Fibroblast of skin of back (primary cell): ENCODE results near the gene CDK18.
A peak's percentile ranks its signal among the peaks of the same experiment; 100 is the strongest.

Experiments used
- DNase-seq: peaks from one replicate; pipeline ENCODE4 v3.0.0-alpha.2; 2013

The CDK18 gene

GRCh38 chr1:205524794-205525101, 20.3 kb downstream of the CDK18 start:
- DNase-seq = no peak

GRCh38 chr1:205525495-205526285, 21.2 kb downstream of the CDK18 start:
- no peak for DNase-seq

GRCh38 chr1:205526431-205526830, 22.0 kb downstream of the CDK18 start:
- DNase-seq = no peak

- DNase-seq = no peak
These were observed 23.5 kb downstream of the CDK18 start for GRCh38 chr1:205527931-205528330.

- no peak for DNase-seq
These were observed 24.0 kb downstream of the CDK18 start for GRCh38 chr1:205528446-205528886.

GRCh38 chr1:205528887-205529825, 24.7 kb downstream of the CDK18 start:
- peak; percentile 64 for DNase-seq

GRCh38 chr1:205530116-205530515, 25.6 kb downstream of the CDK18 start:
- peak; percentile 24 for DNase-seq

GRCh38 chr1:205531191-205532025, 26.9 kb downstream of the CDK18 start:
- no peak for DNase-seq

GRCh38 chr1:205532026-205532898, 27.8 kb downstream of the CDK18 start:
- DNase-seq = no peak

- DNase-seq = no peak
These were observed 28.7 kb downstream of the CDK18 start for GRCh38 chr1:205532996-205533735.

GRCh38 chr1:205533748-205534443, 29.4 kb downstream of the CDK18 start:
- no peak for DNase-seq

GRCh38 chr1:205534444-205534985, 30.0 kb downstream of the CDK18 start:
- no peak for DNase-seq

- no peak for DNase-seq
These were observed 30.6 kb downstream of the CDK18 start for GRCh38 chr1:205535096-205535495.

- DNase-seq = no peak
These were observed 31.6 kb downstream of the CDK18 start for GRCh38 chr1:205535866-205536758.

GRCh38 chr1:205536759-205537361, 32.4 kb downstream of the CDK18 start:
- DNase-seq = no peak

GRCh38 chr1:205537386-205538018, 33.0 kb downstream of the CDK18 start:
- peak; percentile 26 for DNase-seq

GRCh38 chr1:205538235-205538840, 33.9 kb downstream of the CDK18 start:
- DNase-seq = no peak
